Activated CD4-positive, alpha-beta T cell treated with anti-CD3 and anti-CD28 coated beads, Interleukin-2, Interleukin-4, amounts not matched to agents 100 ng/mL and 50 ng/mL, durations not matched to agents 16 hours and 8 hours (primary cell): Measurements from ENCODE around the gene TK2.

Source experiments
- DNase-seq: peaks from one replicate; pipeline ENCODE4 v3.0.0-alpha.2; 2020; ENCODE audit warnings: low spot score

Gene TK2

DNA sequence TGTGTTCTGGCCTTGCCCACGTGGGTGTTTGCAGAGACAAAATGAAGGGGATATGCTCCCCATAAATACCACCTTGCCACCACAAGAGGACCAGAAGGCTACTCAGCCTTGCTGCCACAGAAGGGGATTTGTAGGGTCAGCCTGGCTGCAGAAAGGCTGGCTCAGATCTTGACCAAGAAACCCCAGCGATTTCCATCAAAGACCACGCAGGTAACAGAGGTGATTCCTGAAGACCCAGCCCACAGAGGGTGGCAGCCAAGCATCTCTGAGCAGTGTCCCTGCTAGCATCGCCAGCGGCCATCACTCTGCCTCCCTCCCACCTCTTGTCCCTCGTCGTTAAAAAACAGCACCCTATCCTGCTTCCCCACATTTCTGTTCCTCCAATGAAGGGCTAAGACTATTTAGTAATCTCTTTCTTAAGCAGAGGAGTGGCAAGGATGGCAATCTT, 68.0 kb downstream of the TK2 start:
- DNase-seq: no peak

DNA sequence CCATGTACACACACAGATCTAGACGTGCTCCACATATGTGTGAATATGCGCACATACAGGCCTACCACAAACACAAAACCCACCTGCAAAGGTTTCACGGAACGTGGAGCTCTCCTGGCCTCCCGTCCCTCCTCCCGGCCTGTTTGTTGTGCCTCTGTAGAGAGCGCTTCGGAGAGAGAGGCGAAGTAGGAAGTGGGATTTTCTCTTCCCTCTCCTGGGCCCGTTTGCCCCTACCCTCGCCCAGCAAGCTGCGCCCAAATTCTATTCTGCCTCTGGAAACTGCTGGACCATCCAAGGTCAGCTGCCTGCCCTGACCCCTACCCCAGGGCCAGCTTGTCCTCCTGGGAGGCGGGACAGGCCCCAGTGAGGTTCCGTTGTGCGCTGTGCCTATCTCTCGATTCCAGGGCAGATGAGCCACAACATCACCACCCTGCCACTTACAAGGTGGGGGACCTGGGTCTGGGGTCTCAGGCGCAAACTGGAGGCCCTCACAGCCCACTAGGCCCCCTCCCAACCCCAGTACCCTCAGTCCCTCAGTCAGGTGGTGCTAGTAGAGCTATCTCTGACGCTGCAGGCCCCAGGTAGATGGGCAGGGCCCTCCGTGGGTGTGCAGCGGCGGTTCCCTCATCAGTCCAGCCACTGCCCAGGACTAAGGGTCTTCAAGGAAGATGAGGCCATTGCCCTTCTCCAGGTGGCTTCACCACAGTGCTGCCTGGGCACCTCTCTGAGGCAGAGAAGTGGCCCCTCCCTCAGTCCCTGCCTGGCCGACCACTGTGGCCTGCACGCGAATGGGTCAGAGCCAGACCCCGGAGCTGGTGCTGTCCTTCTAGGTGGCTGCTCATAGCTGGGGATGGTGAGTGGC, 68.6 kb downstream of the TK2 start:
- DNase-seq: no peak

DNA sequence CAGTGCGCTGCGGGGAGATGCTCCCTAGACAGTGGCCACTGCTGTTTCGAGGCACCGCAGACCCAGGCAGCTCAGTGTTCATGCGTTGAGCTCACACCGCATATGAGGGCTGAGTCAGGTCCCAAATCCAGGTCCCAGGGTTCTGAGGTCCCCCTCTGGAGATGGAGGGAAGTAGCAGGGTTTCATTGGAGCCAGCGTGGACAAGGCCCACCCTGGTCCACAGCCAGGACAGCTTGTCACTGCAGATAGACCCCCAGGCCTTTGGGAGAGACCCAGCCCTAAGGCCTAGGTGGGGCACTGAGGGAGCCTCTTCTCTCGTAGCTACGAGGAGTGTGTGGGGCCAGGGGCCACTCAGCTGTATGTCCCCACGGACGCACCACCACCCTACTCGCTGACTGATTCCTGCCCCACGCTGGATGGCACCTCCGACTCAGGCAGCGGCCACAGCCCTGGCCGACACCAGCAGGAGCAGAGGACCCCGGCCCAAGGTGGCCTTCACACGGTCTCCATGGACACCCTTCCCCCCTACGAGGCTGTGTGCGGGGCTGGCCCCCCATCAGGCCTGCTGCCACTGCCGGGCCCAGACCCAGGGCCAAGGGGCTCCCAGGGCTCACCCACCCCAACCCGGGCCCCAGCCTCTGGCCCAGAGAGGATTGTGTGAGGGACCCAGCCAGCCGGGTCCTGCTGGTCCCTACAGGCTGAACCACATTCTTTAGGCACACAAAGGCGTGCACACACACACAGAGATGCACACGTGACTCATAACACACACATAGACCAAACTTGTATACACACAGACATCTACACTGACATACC, 69.4 kb downstream of the TK2 start:
- no peak for DNase-seq

DNA sequence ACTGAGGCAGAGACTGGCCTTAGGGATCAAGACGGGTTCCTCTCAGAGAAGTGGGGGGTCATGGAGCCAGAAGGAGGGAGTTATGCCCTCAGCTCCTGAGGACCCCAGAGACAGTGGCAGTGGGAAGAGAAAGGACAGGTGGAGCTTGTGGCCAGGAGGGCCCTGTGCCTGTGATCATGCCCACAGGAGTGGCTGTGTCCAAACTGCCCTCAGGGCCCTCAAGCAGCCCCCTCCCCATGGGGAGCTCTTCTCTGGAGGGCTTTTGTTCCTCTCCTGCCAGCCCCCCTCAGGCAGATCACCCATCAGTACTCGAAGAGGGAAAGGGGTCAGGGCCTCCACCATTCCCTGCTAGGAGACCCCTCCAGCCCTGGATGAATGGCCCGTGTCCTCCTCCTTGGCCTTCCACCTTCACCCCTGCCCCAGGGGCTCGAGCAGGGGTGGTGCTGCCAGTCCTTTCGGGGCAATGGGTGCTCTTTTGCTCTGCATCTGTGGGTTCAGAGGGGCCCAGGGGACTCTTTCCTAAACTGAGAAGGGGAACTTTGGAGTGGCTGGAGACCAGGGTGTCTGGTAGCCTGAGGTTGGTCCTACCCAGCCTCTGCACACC, 70.2 kb downstream of the TK2 start:
- DNase-seq: no peak

DNA sequence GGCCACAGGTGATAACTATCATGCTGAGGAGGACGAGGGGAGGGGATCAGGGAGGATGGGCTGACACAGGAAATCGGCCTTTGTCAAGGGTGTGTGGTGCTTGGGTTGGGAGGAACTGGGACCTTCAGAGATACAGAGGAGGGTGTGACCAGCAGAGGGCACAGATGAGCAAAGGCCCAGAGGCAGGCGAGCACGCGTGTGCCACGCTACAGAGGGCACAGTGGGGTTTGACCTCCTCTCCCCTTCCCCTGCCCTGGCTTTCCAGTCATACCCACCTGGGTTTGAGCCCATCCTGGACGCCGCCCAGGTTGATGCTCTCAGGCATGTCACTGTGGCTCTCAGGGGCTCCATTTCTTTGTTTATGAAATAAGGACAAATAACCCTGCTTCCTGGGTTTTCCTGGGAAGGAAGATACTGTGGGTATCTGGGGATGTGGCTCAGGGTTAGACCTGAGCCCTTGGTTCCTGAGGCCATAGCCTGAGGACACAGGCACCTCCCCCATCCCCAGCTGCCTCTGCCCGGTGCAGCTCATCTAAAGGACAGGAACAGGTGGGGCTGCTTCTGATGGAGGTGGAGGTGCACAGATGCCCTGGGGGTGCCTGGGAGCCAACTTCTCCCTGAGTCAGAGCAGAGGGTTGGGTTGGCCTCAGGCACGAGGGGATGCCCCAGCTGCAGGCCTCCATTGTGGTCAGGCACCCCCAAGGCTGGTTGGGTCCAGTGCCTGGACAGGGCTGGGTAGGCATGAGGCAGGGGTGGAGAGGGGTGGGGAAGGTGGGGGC, 71.0 kb downstream of the TK2 start:
- DNase-seq: peak; percentile 90

DNA sequence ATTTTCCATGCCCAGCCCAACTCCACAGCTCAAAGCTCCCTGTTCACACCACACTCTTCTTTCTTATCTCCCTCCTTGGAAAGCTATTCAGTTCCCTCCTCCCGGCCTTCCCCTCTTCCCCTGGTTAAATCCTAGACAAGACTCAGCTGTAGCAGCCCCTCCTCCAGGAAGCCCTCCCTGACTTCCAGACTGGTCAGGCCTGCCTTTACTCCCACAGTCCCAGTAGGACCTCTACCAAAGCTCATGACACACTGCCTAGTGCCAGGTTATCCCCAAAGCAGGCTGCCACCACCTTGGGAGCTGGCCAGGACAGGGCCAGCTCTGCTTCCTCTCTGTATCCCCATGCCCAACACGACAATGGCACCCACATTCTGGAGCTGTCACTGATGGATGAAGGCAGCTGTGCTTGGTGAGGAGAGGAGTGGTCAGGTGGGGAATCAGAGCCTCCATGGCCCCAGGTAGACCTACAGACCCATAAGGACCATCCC, 72.8 kb downstream of the TK2 start:
- DNase-seq: no peak

DNA sequence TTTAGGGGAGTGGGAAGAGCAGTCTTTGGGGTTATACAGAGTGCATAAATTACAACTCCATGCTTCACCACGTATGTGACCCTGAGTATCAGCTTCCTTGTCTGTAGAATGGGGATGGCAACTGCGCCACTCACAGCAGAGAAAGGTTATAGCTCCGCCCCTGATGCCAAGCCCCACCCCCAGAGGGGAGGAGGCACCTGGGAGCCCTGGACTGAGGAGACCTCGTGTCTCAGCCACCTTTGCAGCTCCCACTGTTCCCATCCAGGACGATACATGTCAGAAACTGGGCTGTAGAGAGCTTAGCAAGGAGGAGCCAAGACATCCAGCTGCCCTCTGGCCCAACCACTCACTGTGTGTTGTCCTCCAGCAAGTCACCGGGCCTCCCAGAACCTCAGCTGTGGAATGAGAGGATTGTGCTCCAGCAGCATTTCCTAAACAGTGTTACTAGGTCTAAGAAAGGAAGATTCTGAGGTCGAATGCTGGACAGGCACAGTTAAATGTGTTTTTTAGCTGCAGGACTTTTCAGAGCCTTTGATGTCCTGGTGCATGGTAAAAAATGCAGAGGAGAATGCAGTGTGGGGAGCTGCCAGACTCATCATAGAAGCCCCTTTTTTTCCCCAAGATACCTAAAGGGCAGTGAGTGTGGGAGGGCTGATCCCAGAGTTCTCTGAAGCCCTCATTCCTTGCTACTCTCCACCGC, 73.4 kb downstream of the TK2 start:
- DNase-seq: peak; percentile 32

DNA sequence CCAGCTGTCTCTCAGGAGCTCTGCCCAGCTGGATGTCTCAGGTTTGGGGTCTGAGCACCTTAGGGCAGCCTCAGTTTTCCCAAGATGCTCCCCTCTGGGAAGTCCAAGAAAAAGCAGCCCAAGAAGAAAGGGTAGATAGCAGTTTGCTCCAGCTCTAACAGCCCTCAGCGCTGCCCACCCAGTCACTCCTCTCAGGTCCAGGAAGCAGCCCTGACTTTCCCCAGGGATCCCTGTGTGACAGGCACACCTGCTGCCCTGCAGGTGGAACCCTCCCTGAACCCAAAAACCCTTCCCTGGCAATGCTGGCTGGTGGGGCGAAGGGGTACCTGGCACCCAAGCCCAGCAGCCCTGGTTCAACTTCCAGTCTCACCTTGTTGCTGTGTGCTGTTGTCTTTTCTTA, 74.7 kb downstream of the TK2 start:
- no peak for DNase-seq

DNA sequence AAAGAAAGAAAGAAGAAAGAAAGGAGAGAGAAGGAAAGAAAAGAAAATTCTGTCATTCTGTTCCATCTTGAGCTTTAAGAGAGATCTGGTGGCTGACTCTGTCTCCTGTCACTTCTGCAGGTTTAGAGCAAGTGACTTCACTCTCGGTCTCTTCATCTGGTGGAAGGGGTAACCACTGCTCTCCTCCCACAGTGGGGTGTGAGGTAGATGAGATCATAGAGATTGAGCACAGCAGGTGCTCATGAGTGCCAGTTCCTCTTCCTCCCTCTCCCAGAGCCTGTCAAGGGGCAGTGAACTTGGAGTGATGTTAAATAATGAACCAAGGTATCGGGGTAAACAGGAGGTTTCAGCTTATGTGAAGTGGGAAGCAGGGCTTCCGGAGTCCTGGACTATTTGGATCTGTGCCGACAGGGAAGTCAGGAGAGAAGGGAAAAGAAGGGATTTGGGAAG, 75.1 kb downstream of the TK2 start:
- peak; percentile 50 for DNase-seq

DNA sequence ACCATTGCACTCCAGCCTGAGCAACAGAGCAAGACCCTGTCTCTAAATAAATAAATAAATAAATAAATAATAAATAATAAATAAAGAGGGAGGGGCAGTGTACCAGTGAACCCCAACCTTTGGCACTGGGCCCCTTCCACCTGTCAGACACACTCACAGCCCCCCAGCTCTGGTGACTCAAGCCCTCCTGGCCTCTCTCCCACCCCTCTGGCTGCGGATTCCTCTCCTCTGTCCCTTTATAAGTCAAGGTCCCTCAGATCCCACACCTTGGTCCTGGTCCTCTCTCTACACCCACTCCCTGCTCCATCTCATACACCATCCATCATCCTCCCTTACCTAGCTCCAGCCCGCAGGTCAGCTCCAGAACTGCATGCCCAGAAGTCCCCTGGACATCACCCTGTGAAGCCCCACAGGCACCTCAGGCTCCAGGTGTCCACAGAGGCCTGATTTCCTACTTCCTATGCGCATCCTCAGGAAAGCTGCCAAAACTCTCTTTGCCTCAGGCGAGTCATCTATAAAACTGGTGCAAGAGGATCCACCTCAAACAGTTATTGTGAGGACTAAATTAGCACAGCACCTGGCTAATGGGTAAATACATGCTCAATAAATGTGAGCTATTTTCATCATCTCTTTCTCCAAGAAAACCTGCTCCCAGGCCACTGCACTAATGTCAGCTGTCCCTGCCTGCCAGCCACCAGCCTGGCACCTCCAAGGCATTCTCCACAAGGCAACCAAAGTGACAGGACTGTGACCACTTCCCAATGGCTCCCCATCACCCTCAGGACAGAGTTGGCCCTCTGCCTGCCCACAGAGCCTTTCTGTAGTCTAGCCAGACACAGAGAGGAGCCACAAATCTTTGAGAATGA, 76.0 kb downstream of the TK2 start:
- no peak for DNase-seq

DNA sequence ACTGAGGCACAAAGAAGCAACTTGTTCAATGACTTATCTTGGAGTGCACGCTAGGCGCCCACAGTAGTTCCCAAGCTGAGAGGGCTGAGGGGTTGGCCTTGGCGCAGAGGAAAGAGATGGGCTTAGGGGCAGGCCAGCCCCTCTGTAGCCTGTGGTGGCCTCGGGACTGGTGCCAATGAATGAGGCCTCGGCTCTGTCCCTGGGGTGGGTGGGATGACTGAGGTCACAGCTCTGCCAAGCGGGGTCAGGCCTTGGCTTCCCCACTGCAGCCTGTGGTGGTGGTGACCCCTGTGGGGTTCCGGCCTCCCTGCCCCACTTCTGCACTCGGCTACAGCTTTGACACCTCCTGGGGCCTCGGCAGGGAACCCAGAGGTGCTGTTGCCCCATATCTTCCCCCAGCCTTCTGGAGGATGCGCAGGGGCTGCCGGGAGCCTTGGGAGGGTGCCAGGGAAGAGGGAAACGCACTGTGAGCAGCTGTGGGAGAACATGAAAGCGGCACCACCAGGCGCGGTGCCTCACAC, 76.8 kb downstream of the TK2 start:
- DNase-seq: no peak

DNA sequence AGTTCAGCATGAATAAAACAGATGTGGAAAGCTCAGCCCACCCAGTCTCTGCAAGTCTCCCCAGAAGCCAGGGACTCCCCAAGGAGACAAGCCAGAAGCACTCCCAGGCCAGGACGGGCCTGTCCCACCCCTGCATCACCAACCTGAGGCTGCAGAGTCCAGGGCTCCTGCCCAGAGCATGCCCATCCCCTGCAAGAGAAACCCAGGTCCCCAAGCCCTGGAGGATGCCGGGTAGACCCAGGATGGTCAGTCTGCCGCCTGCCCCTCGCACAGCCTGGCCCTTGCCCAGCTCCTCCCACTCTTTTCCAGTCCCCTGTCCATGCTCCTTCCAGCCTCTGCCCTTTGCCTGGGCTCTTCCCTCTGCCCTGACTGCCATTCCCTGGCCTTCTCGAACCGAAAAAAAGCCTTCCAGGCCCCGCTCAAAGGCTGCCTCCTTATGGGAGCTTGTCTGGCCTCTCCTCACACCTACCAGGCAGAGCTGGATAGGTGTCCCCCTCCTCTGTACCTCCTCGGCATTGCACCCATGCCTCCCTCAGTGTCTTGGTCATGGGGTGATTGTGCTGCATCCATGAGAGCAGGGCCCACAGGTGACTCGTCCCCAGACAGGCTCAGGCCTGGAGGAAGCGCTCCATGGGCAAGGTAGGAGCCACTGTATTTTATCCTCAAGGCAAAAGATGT, 78.1 kb downstream of the TK2 start:
- DNase-seq: no peak

DNA sequence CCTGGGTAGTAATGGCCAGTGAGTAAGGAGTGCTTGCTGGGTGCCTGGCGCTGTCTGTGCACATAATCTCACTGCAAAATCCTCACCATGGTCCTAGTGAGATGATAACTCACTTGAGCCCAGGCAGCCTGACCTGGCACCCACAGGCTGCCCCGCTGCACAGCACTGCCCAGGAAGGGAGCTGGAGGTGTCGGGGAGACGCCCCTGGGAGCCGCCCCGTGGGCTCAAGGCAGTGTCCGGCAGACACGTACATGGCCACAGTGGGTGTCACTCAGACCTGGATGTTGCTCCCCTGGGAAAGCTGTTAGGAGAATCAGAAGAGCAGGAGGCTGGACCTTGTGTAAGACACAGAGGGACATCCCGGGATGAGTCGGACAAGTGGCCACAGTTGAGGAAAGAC, 78.7 kb downstream of the TK2 start:
- DNase-seq: no peak

DNA sequence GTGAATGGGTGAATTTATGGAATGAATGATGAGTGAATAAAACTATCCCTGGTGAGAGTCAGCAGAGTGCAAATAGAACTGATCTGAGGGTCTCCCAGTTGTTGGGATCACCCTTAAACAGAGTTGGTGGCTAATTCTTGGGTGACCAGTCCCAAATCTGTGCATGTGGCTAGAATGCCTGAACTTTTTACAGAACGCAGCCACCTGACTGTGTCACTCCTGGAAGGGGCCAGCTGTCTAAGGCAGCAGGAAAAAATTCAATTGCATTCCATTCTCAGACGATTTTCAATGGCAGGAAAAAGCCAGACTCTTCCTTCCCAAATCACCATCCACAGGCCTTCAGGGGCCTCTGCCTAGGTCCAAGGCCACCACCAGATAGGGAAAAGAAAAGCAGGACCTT, 79.4 kb downstream of the TK2 start:
- no peak for DNase-seq

DNA sequence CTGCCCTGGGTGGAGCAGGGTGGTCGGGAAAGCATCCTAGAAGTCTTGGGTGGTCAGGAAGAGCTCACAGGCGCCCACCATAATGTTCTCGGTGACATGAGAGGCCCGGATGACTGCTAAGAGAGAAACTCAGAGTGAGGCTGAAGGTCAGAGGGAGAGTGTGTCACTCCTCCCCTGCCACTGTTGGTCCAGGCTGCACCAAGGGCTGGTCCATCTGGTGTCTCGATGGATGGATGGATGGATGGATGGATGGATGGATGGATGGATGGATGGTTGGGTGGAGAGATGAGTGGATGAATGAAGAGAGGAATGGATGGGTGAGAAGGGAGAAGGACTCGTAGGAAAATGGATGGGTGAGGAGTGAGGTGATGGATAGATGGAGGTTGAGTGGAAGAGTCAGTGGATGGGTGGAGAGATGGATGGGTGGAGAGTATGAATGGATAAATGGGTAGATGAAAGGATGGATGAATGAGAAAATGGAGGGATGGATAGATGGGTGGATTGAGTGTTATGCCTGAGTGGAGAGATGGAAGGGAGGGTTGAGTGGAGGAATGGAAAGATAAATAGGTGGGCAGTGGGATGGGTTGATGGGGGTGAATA, 79.9 kb downstream of the TK2 start:
- DNase-seq: no peak

DNA sequence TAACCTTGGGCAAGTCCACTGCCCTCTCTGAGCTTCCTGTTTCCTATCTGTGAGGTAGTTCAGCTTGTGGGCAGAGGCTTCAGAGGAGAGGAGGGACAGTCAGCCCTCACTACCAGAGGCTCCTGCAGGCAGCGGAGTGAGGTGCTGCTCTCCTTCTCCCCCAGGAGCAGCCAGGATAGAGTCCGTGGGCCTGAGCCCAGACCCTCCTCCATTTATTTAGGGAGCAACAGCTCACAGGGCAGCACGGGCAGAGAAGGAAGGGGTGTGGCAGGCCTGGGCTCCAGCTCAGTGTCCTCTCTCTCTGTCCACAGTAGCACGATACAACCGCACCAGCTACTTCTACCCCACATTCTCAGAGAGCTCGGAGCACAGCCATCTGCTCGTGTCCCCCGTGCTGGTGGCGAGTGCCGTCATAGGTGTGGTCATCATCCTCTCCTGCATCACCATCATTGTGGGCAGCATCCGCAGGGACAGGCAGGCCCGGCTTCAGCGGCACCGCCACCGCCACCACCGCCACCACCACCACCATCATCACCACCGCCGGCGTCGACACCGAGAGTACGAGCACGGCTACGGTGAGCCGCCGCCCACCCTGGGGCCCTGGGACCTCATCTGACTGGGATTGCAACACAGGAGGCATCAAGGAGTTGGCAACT, 80.5 kb downstream of the TK2 start:
- DNase-seq: no peak

DNA sequence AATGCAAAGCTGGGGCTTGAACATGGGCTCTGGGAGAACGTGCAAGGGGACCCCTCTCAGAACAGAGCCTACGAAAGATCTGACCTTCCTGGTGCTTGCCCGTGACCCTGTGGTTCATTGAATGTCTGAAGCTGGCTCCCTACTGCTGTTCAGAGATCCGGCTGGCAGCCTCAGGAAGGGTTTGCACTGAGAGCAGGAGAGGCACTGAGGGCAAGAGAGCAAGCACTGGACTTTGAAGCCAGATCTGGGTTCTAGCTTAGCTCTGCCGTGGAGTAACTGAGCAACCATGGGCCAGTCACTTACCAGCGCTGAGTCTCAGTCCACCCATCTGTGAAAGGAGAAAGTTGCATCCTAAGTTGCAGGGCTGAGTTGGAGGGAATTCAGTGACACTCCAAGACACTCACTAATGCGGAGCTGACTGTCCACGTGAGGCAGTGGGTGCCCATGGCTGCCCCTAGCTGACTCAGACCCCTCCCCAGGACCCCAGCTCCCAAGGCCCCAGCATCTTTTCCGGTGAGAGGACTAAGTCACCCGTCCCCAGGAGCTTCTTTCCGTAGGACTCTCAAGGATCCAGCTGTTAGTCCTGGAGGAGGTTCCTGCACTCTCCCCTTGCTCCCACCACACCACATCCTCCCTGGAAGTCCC, 81.5 kb downstream of the TK2 start:
- no peak for DNase-seq

DNA sequence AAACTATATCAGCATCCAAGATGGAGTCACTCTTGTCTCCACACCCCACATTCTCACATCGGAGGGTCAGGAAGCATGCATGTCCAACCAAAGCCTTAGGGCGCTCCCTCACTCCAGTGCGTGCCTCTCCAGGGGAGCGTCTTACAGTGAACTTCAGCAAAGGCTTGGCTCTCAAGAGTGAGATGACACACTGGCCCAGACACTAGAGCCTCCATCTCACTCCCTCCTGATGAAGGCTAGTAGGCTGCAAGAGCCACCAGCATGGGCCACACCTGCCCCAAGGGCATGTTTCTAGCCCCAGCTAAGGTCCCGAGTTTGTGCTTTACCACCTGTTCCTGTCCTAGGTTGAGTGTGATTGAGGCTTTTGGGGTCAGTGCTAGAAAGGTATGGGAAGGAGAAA, 82.3 kb downstream of the TK2 start:
- DNase-seq: no peak
